ENCODE measurements around the gene SLC39A2.
A peak's percentile ranks its signal among the peaks of the same experiment; 100 is the strongest.
"Not testable (repeated sequence)": the region's sequence is repeated elsewhere in the genome, so short reads cannot be mapped to it uniquely, and the experiment has no call there.

SLC39A2 gene

DNA sequence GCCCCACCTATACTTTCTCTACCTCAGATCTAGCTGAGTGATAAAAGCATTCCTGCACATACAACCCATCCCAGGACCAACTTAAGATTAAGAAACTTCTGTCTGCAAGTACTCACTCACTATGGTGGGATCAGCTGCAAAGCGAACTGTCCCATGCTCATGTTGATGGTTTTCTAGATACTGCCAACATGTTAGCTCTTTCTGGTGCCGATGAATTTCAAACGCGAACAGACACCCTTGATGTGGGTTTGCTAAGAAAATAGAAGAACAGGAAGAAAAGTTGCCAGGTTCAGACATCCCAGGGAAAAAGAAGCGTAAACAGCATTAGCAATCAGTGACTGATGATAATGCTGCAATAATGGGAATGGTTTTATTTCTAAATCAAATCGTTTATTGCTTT is 1.5 kb upstream of the SLC39A2 start:
- DNase-seq = no peak

DNA sequence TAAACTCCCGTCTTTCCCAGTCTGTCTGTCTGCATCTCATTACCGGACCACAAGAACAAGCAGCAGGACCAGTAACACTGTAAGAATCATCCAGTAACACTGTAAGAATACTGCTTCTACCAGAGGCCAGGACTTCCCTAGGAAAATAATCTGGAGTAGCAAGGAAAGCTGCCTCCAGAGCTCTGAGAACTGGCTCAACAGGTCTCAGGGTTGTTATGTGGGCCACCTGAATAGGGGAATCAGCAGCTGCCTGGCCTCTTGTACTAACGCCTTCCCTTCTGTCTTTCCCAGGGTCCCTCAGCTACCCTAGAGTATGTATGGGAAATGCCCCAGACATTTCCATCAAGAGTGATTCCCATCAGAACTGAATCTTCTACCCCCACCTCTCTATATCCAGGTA is 954 bp upstream of the SLC39A2 start:
- no peak for DNase-seq

DNA sequence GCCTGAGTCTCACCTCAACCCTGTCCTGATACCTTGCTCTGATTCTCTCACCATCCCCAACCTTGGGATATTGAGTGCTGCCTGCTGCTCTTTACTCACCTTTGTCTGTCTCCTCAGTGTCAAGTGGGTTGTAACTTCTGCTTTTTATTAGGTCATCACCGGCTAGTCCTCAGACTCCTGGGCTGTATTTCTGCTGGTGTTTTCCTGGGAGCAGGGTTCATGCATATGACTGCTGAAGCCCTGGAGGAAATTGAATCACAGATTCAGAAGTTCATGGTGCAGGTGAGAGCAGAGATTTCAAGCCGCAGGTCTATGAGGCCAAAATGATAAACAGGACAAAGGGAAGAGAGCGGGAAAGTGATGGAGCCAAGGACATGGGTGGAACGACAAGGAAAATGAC is 498 bp downstream of the SLC39A2 start:
- DNase-seq = no peak

- DNase-seq = no peak
Observed at GRCh38 chr14:21001218-21001617, 2.1 kb downstream of the SLC39A2 start.

DNA sequence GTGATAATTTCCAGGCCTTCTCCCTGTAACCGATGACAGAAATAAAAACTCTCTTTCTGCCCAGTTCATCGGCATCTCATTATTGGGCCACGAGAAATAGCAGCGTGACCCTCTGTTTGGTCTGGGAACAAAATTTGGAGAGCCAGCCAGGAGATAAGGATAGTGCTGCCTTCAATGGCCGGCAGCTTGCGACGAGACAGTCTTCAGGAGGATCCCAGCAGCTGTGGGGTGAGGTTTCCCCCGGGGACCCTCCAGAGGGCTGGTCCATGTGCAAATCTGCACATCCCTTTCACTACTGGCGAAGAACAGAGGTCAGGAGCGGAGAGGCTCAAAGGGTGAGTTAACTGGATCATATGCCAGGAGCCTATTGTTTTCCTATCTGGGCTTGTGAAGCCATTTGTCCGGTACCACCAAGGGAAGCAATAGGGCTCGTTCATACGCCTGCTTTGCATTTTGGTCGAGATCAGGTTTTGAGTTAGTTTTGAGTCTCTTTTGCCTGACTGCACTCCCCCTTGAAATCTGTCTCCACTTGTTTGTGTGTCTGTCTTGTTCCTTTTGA is 4.8 kb downstream of the SLC39A2 start:
- no peak for DNase-seq

DNA sequence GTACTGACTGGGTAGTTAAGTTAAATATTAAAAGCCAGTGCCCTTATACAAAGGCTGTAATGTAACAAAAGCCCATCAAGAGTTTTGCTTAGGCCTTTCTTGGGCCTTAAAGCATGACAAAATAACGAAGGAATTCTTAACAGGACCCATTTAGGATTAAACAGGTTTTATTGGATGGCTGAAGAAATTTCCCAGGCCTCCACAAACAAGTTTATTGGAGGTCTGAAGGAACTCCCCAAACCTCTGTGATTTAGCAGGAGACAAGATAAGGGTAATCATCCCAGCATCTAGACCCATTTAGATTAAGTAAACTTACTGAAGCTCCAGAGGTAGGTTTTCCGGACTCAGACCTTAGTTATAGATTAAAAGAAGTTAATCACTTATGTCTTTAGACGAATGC is 10.6 kb downstream of the SLC39A2 start:
- DNase-seq = not testable (repeated sequence)

DNA sequence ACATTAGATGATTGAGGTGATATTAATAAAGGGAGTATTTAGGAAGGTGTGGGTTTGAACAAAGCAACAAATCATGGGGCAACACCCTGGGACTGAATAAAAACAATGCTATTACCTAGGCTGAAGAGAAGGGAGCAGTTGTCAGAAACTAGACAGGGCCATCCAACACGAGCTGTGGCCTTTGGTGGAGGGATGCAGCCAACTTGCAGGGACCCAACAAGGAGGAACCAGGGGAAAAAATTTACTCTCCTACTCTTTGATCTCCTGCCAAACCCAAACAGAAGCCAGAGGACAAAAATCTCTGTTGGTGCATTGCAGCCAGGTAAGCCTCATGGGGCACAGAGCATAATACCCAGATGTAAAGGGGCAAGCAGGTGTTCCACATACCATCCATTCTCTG is 12.0 kb downstream of the SLC39A2 start:
- DNase-seq = no peak

DNA sequence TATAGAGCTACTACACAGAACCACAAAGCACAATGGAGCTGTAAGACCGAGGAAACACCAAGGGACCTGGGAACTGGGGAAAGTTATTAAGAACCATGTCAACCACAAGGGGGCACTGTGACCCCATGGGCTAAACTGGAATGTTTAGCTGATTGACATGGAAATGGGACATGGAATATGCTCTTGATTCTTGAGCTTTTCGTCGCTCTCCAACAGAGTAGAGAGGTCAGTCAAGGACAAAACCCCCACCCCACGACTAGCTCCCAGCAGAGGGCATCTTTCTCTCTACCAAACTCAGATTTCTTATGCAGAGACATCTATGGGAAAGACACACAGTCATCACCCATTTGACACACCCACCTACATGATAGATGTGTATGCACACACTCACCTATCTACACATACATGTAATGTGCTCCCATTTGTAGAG is 15.7 kb downstream of the SLC39A2 start:
- peak; percentile 83 for DNase-seq

- no peak for DNase-seq
Observed at GRCh38 chr14:21015312-21015711, 16.2 kb downstream of the SLC39A2 start.

DNA sequence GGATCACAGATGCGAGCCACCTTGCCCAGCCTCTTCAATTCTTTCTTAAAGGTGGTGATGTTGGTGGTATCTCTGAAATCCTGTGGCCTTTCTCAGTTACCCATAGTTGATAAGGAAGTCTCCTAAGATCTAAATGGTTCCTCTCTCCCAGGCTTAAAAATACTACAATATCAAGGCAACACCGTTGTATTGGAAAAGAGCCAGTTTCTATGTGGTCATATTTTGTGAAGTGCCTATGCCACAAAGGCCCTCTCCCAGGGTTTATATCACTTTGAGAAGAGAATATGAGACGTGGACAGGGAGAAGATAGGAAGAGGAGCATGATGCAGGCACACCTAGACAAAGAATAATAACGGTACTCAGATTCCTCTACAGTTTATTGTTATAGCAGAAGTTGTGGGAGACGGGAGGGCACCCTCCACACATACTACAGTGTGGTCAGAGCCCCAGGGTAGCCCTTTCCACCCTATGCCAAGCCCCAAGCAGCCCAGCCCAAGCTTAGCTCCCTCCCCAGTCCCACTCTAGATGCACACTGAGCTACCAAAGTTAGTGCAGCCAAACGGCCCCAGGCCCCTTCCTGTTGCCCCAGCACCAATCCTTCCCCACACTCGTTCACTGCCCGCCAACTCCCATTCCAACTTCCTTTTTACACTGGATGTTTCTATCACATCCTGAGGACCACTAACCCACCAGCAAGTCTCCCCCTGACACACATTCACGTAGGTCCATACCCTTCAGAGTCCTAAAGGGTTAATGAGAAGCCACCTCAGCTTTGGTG is 17.5 kb downstream of the SLC39A2 start:
- no peak for DNase-seq

DNA sequence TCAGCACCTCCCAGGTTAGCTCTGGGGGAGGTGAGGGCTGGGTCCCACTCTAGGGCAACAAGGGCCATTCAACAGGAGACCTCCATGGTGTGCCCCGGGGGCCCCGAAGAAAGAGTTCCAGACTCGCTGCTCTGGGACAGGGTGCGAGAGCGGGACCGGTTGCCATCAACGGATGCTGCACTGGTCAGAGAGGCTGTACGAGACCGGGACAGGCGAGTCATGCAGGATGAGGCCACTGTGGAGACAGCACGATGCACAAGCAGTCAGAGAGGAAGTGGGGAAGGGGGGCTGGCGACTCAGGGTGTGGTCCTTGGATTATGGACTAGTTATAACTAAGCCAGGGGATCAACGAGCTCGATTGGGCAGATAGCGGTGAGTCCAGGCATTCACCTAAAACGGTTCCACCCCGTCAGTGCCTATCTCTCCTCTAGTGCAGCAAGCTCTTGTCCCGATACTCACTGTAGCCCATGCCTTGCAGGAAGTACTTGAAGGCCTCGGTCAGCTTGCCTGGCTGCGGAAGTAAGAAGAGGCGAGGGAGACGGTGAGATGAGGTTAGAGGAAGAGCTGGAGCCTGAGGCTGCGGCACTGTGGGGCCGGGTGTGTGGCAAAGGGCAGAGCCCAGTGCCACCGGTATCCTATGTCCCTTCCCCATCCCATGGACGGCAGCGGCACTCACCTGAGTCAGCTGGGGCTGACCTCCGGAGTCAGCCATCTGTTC is 18.6 kb downstream of the SLC39A2 start:
- DNase-seq = no peak

DNA sequence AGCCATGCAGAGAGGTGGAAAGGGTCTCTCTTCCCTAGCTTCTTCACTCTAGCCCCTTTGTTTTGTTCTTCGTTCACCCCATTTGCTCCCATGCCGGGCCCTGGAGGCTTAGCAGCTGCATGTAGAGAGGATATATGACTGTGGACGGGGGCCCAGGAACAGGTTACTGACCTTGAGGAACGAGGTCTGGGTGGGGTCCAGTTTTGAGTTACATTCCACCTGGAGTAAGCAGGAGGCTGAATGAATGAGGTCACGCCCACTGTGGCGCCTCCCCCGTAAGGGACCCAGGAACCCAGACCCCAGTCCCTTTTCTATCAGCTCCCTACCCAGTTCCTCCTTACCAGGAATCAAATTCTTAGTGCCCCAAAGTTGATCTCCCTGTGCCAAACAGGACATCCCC is 19.2 kb downstream of the SLC39A2 start:
- DNase-seq = no peak

- no peak for DNase-seq
Observed at GRCh38 chr14:21018781-21019180, 19.7 kb downstream of the SLC39A2 start.

DNA sequence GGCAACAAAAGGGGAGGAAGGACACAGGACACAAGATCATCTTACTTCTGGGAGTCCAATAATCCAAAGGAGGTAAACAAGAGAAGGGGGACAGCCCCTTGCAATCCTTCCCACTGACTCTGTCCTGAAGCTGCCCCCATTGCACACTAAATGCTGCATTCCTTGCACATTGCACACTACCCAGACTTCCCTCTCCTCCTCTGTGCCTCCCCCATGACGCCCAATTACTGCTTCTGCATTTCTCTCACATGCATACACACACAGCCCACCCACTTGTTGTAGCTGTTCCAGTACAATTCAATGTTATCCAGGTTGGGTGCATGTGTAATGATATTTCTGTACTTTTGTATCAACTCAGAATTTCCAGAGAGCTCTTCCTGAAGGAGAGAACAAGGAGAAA is 20.3 kb downstream of the SLC39A2 start:
- no peak for DNase-seq

GRCh38 chr14:21020977-21021545 is 22.0 kb downstream of the SLC39A2 start:
- DNase-seq = no peak

DNA sequence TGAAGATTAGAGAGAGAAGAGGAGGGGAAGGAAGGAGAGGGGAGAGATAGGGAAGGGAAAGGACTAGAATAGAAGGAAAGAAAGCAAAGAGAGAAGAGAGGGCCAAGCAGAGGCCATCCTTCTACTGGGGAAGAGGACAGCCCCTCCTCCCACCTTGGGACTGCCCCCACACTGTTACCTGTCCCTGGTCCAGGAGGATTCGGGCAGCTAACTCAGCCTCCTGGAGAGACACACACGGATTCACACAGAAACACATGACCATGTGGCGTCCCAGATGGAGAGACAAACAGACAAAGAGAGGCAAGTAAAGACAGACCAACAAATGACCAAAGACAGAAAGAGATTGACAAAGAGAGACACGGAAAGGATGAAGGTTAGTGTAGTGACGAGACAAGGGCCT is 23.6 kb downstream of the SLC39A2 start:
- DNase-seq = no peak

DNA sequence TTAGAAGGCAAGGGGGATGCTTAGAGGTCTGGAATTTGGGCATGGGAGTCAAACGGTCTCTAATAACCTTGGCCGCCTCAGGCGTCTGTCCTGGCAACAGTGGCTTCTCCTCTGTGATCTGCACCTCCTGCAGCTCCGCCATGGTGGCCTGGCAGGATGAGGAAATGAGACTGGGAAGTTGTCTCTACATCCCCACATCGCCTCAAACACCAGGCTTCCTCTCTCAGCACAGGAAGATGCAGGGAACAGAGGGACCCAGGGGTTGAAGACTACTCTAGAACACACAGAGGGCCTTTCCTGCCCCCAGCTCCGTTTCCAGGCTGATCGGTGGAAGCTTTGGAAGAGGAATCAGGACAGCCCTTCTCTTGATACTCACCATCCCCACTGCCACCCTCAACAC is 24.1 kb downstream of the SLC39A2 start:
- DNase-seq = no peak

DNA sequence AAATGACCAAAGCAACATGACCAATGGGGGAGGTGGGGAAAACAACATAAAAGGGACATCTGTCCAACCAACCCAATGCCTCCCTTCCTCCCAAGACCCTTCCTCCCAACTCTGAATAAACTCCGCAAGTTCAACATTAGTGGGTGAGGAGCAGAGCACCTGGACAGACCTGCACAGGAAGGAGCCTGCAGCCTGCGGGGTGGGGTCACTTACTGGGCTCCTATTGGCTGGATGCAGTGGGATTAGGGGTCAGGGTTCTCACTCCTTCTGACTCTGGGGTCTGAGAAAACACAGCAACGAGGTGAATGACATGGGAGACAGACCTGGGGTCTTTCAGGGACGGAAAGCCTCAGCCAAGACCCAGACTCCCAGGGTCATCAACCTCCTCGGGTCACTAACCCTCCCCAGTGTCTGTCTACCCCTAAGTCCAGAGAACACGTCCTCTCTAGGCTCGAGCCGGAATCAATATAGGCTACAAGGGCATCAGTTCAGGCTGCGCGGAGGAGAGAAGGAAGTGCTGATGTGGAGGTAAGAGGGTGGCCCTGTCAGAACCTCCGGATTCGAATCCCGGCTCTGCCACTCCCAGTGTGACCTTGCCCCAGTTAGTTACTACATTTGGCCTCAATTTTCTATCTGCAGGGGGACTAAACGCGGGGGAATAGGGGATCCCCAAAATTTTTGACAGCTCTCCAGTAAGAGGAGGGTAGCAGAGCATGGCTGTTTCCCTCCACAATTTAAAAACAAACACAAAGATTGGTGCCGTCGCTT is 24.9 kb downstream of the SLC39A2 start:
- peak; percentile 21 for DNase-seq

GRCh38 chr14:21024585-21025370 is 25.7 kb downstream of the SLC39A2 start, which contains the start of gene NDRG2:
NDRG2 (minus strand) TSS chr14:21025061; CDS start chr14:21023315, 1,746 bp downstream.
- peak; percentile 77 for DNase-seq

DNA sequence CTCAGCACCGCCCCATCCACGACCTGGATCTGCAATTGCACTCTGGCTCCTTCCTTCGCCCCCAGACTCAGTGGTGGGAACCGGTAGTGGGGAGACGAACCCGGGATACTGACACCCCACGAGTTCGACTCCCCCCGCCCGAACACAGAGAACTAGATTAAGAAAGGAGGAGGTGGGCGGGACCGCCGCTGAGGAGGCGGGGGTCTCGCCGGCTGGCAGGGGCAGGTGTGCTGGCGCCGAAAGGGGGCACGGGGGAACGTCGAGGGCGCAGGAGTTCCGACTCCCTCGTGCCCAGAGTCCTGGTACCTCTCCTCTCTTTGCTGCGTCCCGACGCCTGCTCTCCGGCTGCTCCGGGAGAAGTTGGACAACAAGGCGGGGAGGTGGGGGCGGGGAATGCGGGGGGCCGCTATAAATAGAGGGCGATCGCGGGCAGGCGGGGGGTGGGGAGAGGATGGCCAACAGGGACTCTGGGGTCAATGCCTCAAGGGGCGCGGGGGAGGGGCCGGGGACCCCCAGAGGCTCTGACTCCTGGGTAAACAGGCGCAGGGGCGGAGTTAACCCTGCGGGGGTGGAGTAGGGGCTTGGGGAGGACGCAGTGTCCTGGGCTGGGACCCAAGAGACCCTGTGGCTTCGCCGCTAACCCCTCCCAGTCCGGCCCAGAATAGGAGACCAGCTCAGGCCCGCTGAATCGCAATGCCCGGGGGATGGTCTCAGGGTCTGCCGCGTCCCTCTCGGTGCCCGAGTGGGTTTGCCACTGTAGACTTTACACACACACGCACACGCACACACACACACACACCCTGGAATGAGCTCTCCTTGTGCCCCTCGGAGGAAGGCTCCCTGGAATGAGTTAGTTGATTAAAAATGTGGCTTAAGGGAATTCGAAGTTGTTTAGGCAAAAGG is 26.5 kb downstream of the SLC39A2 start:
- DNase-seq = no peak
